Kidney epithelial cell (primary cell): ENCODE measurements around the gene GRPEL2. TPM values are rescaled to one million over a fixed set of nuclear protein-coding genes. Genes with fewer than 3 reads are reported as not detected.

ENCODE experiments used
- DNase-seq: peaks from one replicate; pipeline ENCODE4 v3.0.0-alpha.2; 2010; ENCODE audit warnings: low read depth
- H3K27me3 ChIP-seq: 2 replicates; pipeline ENCODE4 v1.6.0; 2011; ENCODE audit warnings: low read length; ENCODE audit not compliant: control insufficient read depth, insufficient read depth
- H3K36me3 ChIP-seq: 2 replicates; pipeline ENCODE4 v1.5.1; 2011; ENCODE audit warnings: low read length; ENCODE audit not compliant: control insufficient read depth, insufficient read depth
- H3K4me3 ChIP-seq: 2 replicates; pipeline ENCODE4 v1.5.1; 2011; ENCODE audit warnings: low read depth, mild to moderate bottlenecking, control low read depth, low read length
- CTCF ChIP-seq: IDR thresholded peaks from 2 replicates; pipeline ENCODE4 v1.5.1; 2011; ENCODE audit warnings: mild to moderate bottlenecking, moderate library complexity, low read length, control low read depth, inconsistent platforms; ENCODE audit not compliant: insufficient read depth, poor library complexity, severe bottlenecking
- total RNA-seq: library from RNA; depleted of rRNA; stranded (reverse); fragments of >200 nt; gene quantifications from 2 replicates; pipeline ENCODE4 v1.2.3, GENCODE V29; 2015

Gene GRPEL2
- total RNA-seq, 1 donor from 2014 or later: 30.7 TPM

DNA sequence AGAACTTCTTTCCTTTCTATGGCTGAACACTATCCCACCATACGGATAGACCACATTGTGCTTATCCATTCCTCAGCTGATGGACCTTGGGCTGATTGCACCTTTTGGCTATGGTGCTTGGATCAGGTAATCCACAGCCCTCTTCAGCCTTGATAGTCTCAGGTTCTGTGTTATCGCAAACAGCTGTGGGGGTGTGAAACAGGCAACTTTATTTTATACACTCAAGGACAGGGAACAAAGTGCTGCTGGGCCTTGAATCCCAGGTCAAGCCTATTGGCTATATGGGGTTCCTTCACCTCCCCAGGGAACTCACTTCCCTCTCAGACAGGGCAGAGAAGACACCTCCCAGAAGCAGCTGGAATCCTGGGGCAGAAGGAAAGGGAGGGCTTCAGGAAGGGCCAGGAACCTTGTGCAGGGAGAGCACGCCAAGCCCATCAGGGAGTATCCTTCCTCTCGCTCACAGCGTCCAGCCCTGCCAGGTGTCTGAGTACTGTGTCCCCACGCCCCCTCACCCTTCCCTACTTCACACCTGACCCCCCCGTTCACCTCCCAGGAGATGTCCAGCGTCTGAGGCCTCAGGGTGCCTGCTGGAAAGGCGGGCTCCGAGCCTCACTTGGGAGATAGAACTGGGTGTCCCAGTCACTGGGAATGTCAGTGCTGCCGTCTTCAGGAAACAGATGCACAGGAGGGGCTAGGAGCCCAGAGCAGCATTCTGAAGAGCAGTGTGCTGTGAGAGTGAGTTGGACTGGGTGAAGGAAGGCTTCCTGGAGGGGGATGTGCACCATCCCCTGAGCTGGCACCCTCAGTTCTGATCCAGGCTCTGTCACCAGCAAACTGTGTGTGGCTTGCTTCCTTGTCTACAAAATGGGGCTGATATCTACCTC is 40.9 kb upstream of the GRPEL2 start:
- Histone ChIP-seq H3K4me3 (no peak overlapping the region), H3K36me3 (no peaks in the 10 kb centered on the region), H3K27me3 (no peaks in the 10 kb centered on the region)
- no peak for DNase-seq
- TF ChIP-seq CTCF: no peak

DNA sequence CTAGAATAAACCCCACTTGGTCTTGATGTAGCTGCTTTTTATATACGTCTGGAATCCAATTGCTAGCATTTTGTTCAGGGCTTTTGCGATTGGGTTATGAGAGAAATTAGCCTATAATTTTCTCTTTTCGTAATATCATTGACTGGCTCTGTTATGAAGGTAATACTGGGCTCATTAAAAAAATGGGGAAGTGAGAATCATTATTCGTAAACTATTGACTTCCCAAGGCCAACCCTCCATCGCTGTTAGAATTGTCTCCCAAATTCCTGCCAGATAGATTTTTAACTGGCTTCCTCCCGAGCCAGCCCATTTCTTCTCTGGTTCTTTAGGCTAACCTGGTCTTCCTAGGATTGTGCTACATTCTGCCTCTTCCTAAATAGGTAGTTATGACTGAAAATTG is 35.9 kb upstream of the GRPEL2 start:
- no peak overlapping the region for H3K4me3 ChIP-seq
- no peak for DNase-seq
- no peaks in the 10 kb centered on the region for H3K36me3 ChIP-seq
- no peaks in the 10 kb centered on the region for H3K27me3 ChIP-seq
- no peak for TF ChIP-seq CTCF

DNA sequence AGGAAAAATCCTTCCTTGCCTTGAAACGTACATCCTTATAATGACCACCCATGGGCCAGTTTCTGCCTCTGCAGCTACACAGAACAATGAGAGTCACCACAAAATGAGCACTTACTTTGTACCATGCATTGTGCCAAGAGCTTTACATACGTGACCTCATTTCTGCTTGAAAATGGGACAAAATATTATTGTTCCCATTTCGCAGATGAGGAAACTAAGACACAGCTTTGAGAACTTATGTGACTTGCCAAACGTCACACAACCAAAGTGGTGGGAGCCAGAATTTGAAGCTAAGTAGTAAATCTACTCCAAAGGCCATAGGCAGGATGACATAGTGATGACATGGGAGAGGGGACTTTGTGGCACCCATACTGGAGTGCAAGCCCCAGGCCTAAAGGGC is 34.8 kb upstream of the GRPEL2 start:
- H3K36me3 ChIP-seq: no peaks in the 10 kb centered on the region
- TF ChIP-seq CTCF: no peak
- no peak for DNase-seq
- H3K4me3 ChIP-seq: no peak overlapping the region
- no peaks in the 10 kb centered on the region for H3K27me3 ChIP-seq

DNA sequence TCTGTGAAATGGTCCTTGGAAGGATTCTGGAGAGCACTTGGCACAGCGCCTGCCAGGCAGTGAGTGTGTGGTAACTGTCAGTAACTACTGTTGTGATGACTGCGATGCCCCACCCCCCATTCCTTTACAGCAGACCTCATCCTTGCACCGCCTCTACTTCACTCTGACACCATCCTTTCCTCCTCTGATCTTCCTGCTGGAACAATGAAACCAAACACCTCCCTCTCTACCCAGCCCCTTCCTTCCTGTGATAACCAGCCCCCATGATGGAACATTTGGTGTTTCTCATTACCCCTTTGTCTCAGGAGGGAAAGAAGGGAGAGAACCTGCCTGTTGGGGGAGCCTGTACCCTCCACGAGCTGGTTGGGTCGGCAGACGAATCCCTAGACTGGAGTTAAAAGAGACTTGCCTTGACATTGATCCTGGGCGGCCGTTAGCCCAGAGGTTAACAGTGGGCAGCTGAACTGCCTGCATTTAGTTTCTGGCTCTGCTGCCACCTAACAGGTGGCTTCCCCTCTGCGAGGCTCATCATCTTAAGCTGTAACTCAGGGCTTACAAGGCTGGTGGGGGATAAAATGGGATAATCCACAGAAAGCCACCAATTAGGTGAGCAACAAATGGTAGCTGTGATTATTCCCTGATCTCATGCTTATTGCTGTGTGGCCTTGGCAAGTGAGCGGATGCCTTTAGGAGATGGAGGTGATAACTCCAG is 34.2 kb upstream of the GRPEL2 start:
- Histone ChIP-seq H3K27me3 (no peaks in the 10 kb centered on the region), H3K4me3 (no peak overlapping the region), H3K36me3 (no peaks in the 10 kb centered on the region)
- TF ChIP-seq CTCF: no peak
- peak; percentile 65 for DNase-seq

DNA sequence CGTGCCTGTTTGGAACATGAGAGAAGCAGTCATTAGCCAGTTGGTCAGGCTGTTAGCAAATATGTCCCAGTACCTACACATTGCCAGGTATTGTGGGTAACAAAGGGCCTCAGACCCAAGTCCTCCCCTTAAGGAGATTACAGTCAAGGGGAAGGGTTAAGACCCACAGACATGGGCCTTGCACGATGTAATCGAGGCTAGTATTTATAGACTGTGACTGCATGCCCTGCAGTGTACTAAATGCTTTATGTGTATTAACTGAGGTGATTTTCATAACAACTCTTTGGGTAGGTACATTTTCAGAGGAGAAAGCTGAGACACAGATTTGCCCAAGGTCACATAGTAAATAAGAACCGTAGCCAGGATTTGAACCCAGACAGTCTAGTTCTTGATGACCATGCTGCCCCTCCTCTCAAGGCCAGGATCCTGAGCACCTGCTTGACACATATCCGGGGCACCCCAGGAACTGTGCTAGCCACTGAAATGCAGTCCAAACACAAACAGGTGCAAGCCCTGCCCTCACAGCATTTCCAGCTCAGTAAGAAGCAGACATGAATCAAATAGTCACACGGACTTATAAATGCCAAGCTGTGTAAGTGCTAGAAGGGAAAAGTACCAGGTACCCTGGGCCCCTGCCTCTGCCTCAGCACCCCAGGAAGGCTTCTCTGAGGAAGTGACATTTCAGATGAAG is 32.0 kb upstream of the GRPEL2 start:
- TF ChIP-seq CTCF: no peak
- Histone ChIP-seq H3K36me3 (no peaks in the 10 kb centered on the region), H3K27me3 (no peaks in the 10 kb centered on the region), H3K4me3 (no peak overlapping the region)
- no peak for DNase-seq
